HG03045 (cell line): ENCODE results near the gene MCM9.

Experiments used
- ATAC-seq: cut with Tn5 transposase; IDR thresholded peaks from one replicate; pipeline ENCODE4 v1.9.1; 2021; ENCODE audit warnings: mild to moderate bottlenecking, moderate library complexity; ENCODE audit not compliant: unreplicated experiment

Gene MCM9

DNA sequence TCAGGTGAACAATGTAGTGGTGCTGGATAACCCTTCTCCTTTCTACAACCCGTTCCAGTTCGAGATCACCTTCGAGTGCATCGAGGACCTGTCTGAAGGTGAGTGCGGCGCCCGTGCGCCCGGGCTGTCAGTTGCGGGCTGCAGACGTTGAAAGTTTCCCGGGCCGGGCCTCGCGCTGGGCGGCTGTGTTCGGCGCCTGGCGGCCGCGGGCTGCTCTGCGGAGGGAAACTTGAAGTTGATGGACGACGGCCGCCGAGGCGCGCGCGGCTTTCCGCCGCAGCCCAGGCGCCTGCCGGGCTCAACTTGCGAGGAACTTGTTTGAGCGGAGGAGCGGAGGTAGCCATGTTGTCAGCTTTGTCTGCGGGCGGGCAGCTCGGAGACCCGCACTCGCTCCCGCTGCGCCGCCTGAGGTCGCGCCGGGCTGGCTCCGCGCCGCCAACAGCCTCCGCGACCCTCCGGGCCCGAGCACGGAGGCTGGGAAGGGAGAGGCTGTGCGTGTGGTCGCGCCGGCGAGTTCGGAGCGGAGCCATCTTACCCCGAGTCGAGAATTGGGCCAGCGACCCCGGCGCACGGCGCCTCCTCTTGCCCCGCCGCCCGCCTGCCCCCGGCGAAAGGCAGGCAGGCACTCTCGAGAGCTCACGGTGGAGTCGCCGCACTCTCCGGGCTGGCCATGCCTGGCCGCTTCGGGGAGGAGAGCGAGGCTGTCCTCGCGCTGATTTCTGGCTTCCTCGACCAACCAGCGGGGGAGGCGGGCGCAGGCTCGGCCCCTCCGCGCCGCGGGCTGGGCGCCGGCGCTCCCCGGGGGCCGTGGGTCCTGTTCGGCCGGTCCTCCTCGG lies 40.3 kb downstream of the MCM9 start:
- ATAC-seq, result peak; percentile 43

DNA sequence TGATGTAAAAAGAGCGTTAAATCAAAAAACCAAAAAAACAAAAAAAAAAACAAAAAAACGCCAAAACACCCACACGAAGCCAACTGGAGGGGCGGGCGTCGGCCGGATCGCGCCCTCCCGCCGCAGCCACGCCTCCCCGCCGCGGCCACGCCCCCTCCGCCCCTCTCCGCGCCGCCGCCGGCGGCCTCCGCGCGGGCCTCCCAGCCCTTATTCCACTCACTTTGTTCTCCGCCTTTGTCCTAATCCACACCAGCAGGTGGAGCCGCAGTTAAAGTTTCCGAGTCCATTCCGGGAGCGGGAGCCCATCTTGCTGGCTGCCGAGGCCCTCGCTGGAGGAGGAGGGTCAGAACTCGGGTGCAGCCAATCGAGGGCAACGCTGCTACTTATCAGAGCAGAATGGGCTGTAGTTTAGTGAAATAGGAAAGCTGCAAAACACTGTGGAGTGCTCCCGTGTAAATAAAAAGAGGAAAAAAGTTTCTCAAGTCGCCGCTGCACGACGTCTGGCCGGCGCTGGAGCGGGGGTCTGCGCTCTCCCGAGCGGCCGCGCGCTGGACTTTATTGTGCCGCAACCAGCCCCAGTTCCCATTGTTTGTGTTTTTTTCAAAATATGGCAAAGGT lies 41.0 kb downstream of the MCM9 start, which contains the start of gene ASF1A:
Gene ASF1A (plus strand): TSS at position 346 of the 618 bp plus-strand sequence. CDS start 262 bp downstream, at position 608.
- peak; percentile 73 for ATAC-seq

GRCh38 chr6:118893064-118893806 lies 41.7 kb downstream of the MCM9 start:
- ATAC-seq, result peak; percentile 12

GRCh38 chr6:118892355-118892991 lies 42.5 kb downstream of the MCM9 start:
- ATAC-seq, result no peak

DNA sequence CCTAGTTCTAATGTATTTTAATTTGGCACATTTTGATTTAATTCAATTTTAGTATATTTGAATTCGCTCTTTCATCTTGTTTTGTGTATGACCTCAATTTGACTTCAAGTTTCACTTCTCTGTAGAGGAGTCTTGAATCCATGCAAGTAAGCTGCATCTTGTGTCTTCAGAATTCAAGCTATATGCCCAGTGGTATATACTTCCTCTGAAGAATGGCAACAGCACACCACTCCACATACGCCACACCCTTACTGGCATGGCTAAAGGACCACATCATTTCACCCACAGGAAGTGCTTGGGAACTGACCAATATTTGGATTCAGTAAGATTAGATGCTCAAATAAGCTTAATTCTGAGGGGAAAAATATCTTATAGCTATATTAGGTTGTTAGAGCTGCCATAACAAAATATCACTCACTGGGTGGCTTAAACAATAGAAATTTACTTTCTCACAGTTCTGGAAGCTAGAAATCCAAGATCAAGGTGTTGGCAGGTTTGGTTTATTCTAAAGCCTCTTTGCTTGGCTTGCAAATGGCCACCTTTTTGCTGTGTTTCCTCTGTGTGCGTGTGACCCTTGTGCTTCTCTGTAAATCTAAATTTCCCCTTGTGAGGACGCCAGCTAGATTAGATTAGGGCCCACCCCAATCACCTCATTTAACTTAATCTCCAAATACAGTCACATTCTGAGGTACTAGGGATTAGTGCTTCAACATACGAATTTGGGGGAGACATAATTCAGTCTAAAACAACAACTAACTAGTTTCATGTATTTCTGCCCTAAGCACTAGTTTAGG lies 43.8 kb downstream of the MCM9 start:
- ATAC-seq, result no peak

DNA sequence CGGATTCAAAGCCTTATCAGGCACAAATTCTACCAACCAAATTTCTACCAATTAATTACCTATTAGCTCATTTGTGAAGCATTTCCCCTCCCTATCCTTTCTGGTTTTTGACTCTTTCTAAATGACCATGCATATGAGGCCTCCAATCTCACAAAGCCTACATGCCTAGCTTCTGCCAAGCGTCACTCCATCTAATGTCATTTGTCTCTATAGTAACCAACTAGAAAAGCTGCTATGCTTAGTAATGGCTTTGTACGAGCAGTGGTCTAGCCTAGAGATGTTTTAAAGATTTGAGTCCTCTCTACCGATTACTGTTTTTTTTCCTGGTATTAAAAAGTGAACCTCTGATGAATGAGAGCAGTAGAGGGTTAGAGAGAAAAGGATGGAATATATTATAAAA lies 45.8 kb downstream of the MCM9 start:
- ATAC-seq, result no peak

DNA sequence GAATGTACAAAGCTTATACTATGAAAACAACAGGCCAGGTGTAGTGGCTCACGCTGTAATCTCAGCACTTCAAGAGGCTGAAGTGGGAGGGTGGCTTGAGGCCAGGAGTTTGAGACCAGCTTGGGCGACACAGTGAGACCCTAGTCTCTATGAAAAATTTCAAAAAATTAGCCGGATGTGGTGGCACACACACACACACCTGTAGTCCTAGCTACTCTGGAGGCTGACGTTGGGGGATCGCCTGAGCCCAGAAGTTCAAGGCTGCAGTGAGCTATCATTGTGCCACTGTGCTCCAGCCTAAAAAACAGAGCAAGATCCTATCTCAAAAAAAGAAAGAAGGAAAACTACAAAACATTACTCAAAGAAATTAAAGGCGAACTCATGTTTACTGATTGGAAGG lies 48.3 kb downstream of the MCM9 start:
- no peak for ATAC-seq

- no peak for ATAC-seq
Observed at GRCh38 chr6:118882314-118882905, 52.5 kb downstream of the MCM9 start.

GRCh38 chr6:118881440-118882313 lies 53.3 kb downstream of the MCM9 start:
- peak; percentile 86 for ATAC-seq

DNA sequence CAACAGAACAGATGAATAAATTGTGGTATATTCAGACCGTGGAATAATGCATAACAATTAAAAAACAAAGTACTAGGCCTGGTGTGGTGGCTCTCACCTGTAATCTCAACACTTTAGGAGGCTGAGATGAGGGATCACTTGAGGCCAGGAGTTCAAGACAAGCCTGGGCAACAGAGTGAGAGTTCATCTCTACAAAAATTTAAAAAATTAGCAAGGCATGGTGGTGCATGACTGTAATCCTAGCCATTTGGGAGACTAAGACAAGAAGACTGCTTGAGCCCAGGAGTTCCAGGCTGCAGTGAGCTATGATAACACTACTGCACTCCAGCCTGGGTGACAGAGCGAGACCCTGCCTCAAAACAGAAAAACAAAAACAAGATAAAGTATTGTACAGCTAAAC lies 57.2 kb downstream of the MCM9 start:
- ATAC-seq, result no peak

GRCh38 chr6:118876814-118877213 lies 58.1 kb downstream of the MCM9 start:
- no peak for ATAC-seq

- ATAC-seq, result no peak
Observed at GRCh38 chr6:118876198-118876597, 58.8 kb downstream of the MCM9 start.

DNA sequence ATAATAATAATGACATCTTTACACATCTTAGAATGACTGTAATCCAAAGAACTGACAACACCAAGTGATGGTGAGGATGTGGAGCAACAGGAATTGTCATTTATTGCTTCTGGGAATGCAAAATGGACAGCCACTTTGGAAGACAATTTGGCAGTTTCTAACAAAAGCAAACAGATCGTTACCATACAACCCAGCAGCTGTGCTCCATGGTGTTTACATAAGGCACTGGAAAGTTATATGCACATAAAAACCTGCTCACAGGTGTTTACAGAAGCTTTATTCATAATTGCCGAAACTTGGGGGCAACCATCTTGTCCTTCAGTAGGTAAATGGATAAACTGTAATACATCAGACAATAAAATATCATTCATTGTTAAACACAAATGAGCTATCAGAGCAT lies 59.3 kb downstream of the MCM9 start:
- no peak for ATAC-seq

- no peak for ATAC-seq
Observed at GRCh38 chr6:118873239-118873638, 61.7 kb downstream of the MCM9 start.

DNA sequence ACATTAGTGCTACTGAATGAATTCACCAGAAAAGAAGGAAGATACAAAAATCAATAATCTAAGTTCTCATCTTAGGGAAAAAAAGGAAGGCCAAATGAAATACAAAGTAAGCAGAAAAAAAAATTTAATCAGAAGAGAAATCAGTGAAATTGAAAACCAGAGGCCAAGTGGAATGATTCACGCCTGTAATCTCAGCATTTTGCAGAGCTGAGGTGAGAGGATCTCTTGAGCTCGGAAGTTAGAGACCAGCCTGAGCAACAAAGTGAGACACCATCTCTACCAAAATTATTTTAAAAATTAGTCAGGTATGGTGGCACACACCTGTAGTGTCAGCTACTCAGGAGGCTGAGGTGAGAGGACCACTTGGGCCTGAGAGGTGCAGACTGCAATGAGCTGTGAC lies 62.2 kb downstream of the MCM9 start:
- ATAC-seq, result no peak

DNA sequence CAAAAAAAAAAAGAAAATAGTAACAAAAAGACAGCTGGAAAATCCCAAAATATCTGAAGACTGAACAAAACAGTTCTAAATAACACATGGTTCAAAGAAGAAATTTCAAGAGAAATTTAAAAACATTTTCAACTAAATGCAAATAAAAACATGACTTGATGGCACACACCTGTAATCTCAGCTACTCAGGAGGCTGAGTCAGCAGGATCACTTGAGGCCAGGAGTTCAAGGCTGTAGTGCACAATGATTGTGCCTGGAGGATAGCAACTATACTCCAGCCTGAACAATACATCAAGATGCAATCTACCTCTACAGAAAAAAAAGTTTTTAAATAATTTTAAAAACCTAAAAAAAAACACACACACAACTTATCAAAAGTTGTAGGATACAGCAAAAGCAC lies 62.6 kb downstream of the MCM9 start:
- ATAC-seq, result no peak

- ATAC-seq, result no peak
Observed at GRCh38 chr6:118871331-118871730, 63.6 kb downstream of the MCM9 start.

- no peak for ATAC-seq
Observed at GRCh38 chr6:118869894-118870589, 64.9 kb downstream of the MCM9 start.
